Stimulated activated CD4-positive, alpha-beta T cell treated with anti-CD3 and anti-CD28 coated beads, Interleukin-15, amount 100 ng/mL, for 1 hour (primary cell): ENCODE measurements around the gene TMED1.
A peak's percentile ranks its signal among the peaks of the same experiment; 100 is the strongest.
"Not testable (repeated sequence)": the region's sequence is repeated elsewhere in the genome, so short reads cannot be mapped to it uniquely, and the experiment has no call there.

Experiments used
- DNase-seq, 2 donors: peaks; one replicate each; pipeline ENCODE4 v3.0.0-alpha.2; 2020; ENCODE audit warnings: low read depth in 1 of 2, low spot score in 1 of 2

TMED1 gene

DNA sequence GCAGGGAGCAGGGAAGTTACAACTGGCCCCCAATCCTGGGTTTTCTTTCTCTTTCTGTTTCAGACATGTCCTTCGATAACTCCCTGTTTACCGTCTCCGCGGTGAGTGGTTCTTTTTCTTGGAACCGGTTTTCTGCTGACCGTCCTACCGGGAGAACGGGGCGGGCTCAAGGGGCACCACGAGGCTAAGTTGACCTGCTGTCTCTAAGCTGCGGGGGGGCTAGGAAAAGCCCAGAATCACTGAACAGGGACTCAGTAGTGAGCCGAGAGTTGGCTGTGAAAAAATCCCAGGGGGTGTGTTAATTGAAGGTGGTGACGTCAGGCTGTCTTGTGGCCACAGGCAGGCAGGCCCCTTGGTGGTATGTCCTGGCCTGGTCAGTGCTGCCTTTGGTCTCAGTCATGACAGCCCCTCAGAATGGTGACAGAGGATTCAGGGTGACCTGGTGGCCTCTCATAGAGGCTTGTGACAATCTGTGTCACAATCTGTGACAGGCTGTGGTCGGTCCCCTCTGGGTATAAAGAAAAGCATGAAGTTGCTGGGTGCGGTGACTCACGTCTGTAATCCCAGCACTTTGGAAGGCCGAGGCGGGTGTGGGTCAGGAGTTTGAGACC, 27.2 kb upstream of the TMED1 start:
- no peak for DNase-seq

DNA sequence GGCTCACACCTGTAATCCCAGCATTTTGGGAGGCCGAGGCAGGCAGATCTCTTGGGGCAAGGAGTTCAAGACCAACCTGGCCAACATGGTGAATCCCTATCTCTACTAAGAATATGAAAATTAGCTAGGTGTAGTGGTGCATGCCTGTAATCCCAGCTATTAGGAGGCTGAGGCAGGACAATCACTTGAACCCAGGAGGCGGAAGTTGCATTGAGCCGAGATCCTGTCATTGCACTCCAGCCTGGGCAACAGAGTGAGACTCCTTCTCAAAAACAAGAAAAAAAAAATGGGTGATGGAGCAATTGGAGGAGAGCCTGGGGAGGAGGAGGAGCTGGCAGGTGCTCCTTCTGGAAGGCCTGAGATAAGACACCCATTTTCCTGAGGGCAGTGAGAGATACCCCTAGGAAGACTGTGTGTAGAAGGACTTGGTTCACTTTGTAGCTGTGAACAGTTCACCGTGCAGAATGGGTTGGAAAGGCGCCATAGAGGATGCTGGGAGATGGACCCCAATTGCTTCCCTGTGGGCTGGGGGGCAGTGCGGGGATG, 26.6 kb upstream of the TMED1 start:
- DNase-seq, result no peak

GRCh38 chr19:10861103-10861651, 25.2 kb upstream of the TMED1 start:
- no peak for DNase-seq

GRCh38 chr19:10858204-10858828, 22.3 kb upstream of the TMED1 start:
- no peak for DNase-seq

DNA sequence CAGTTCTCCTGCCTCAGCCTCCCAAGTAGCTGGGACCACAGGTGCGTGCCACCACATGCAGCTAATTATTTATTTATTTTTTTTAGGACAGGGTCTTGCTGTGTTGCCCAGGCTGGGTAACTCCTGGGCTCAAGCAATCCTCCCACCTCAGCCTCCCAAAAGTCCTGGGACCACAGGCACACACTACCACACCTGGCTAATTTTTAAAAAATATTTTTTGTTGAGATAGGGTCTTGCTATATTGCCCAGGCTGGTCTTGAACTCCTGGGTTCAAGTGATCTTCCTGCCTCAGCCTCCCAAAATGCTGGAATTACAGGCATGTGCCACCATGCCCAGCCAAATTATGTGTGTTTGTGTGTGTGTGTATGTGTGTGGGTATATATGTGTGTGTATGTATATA, 20.9 kb upstream of the TMED1 start:
- DNase-seq, result not testable (repeated sequence)

GRCh38 chr19:10855879-10856522, 20.0 kb upstream of the TMED1 start:
- DNase-seq, result no peak

- DNase-seq, result no peak
These were observed 18.5 kb upstream of the TMED1 start for GRCh38 chr19:10854350-10855089.

DNA sequence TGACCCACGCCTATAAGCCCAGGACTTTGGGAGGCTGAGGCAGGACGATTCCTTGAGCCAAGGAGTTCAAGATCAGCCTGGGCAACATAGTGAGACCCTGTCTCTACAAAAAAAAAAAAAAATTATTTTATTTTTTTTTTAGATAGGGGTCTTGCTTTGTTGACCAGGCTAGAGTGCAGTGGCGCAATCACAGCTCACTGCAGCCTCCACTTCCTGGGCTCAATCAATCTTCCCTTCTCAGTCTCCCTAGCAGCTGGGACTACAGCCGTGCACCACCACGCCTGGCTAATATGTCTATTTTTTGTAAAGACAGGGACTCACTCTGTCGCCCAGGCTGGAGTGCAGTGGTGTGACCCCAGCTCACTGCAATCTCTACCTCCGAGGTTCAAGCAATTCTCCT, 16.9 kb upstream of the TMED1 start:
- DNase-seq, result no peak

GRCh38 chr19:10852098-10852800, 16.2 kb upstream of the TMED1 start:
- no peak for DNase-seq

DNA sequence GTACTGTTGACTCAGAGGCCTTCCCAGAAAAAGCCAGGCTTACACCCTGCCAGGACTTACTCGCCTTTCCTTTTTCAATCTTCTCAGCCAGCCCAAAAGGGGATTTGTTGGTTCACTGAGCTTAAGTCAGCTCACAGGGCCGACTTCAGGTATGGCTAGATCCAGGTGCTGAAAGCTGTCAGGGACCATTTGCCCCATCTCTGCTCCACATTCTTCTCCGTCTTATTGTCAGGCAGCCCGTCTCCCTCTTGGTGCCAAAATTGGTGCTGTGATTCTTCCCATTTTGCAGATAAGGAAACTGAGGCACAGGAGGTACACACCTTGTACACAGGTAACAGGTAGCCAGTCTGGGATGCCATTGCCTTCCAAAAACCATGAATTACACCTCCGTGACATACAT, 14.6 kb upstream of the TMED1 start:
- DNase-seq, result no peak

DNA sequence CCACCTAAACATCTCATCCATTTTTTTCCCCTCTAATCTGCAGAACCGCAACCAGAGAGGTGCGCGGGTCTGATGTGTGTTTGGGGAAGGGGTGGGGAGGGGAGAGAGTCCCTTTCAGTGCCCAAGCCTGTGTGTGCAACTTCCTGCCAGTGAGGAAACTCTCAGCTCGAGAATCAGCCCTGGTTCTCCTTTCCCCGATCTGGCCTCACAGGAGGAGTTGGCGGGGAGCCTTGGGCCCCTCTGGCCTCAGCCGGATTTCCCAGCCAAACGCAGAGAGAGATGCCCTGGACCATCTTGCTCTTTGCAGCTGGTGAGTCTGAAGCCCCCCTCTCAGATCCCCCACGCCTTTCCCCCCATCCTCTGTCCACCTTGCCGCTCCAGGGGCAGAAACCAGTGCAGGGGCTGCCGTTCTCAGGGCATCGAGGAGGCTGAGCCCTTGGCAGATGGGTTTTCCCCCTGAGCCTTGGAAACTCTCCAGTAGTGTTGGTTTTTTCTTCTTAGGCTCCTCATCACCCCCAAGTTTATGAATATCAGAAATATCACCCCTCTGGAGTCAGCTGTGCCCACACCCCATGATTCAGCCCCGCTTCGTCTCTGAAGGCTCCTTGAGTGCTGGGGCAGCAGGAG, 12.3 kb upstream of the TMED1 start, which contains the start of gene C19orf38:
C19orf38 (plus strand) TSS at position 186 of the 627 bp plus-strand sequence; CDS start at position 280, 94 bp downstream.
- no peak for DNase-seq

DNA sequence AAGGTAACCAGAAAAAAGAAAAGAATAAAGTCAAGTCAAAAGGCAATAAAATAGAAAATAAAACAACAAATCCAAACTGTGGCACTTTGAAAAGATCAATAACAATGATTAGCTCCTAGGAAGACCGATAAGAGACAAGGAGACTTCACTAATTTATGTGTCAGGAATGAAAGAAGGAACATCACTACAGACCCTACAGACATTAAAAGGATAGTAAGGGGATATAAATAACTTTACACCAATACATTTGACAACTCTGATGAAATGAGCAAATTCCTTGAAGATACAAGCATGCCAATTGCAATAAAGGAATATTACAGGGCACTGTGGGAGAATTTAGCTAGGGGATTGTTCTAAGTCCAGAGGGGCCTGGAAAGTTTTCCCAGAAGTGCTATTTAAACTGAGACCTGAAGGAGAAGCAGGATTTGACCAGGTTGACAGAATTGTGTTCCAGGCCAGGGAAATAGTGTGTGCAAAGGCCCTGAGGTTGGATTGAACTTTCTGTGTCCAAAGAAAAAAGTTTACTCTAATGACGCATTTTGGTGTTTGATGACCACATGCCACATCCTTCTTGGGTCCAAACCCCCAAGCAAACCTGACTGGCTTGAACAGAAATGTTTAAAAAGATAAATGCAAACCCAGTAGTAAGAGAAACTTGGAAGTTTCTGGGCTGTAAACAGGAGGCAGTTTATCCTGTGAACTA, 10.6 kb upstream of the TMED1 start:
- DNase-seq, result no peak

DNA sequence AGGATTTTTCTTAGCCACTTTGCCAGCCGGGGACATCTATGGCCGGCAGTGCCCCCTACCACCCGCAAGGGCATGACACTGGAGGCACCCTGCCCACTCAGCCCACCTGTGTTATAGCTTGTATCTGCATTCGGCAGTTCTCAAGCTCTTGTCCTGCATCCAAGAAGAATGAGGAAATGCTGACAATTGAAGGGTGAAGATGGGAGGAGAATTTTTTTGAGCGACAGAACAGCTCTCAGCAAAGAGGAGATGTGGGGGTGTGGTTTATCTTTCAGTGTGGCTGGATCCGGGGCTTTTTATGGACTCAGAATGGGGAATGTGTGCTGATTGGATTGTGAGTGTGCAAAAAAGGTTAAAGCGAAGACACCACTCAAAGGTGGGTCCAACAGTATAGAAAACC, 6.8 kb upstream of the TMED1 start:
- DNase-seq, result no peak

DNA sequence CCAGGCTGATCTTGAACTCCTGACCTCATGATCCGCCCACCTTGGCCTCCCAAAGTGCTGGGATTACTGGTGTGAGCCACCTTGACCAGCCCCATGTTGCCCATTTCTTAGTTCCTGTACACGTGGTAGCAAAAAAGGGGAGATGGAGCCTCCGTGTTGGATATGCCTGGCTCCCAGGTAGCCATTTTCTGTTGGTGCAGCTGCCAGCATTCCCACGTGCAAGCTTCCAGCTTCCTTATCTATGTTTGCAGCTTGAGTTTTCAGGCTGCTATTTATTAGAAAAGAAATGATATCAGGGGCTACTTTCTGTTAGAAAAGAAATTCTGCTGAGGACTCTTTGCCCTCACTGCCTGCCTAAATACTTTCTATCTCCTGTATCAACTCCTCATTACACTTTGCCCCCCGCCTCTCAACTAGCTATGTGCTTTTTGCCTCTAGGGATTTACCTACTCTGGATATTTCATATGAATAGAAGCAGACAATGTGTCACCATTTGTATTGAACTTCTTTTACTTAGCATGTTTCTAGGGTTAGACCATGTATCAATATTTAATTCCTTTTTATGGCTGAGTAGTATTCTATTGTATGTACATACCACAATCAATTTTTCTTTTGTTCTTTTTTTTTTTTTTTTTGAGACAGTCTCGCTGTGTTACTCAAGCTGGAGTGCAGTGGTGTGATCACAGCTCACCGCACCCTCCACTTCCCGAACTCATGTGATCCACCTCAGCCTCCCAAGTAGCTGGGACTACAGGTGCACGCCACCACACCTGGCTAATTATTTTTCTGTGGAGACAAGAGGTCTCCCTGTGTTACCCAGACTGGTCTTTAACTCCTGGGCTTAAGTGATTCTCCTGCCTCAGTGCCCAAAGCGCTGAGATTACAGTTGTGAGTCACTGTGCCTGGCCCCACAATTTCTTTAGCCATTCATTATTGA, 3.4 kb upstream of the TMED1 start:
- DNase-seq, result no peak

DNA sequence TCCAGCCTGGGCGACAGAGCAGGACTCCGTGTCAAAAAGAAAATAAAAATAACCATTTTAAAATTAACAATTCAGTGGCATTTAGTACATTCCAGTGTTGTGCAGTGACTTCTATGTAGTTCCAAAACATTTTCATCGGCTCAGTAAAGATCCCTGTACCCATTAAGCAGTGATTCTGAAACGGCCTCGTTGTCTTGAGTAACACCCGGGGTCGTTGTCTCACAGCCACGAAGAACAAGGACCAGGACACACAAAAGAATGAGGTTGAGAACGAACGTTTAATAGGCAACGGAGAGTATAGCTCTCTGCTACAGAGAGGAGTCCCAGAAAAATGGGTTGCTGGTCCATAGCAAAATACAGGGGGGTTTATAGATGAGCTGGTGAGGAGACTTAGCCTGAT, 2.4 kb upstream of the TMED1 start:
- no peak for DNase-seq

GRCh38 chr19:10837649-10838048, 1.6 kb upstream of the TMED1 start:
- DNase-seq, result not testable (repeated sequence)

- peak in 1 of 2 donors; percentile 71 for DNase-seq
These were observed 693 bp upstream of the TMED1 start for GRCh38 chr19:10836479-10837330.
